HG02981 (cell line): ENCODE results near the gene ZNF292.
"Not testable (repeated sequence)": the region's sequence is repeated elsewhere in the genome, so short reads cannot be mapped to it uniquely, and the experiment has no call there.

Source experiments
- ATAC-seq: cut with Tn5 transposase; IDR thresholded peaks from one replicate; pipeline ENCODE4 v1.9.1; 2021; ENCODE audit warnings: mild to moderate bottlenecking, moderate library complexity; ENCODE audit not compliant: unreplicated experiment

The ZNF292 gene

DNA sequence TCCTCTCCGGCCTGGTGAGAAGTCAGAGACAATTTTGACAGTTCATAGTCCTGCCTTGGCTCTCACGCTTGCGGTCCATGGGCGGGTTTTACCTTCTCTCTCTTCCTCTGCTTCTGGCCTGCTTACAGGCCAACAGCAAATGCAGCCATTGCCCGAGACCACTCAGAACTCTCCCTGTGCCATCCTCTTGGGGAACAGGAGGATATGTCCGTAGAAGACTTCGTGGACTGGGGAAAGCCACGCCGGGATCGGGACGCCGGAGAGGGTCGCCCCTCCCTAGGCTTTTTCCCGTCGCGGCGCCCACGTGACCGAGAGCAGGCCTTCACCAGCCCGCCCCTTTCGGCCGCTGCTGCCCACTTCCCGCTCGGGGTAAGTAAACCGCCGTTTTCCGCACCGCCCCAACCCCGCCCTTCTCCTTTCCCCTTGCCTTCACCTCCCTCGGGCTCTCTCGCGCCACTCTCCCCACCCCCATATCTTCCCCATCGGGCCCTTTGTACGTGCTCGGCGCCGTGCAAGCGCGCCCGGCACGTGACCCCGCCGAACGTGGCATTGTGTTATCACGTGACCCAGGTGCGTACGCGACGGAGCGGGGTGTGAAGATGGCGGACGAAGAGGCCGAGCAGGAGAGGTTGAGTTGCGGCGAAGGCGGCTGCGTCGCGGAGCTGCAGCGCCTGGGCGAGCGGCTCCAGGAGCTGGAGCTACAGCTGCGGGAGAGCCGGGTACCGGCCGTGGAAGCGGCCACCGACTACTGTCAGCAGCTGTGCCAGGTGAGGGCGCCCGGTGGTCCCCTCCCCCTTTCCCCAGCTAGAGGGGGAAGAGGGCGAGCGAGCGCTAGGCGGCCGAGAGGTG, at the start of gene ZNF292:
Gene ZNF292 (plus strand): TSS at position 573 of the 849 bp plus-strand sequence. CDS start 27 bp downstream, at position 600.
- peak; percentile 79 for ATAC-seq

DNA sequence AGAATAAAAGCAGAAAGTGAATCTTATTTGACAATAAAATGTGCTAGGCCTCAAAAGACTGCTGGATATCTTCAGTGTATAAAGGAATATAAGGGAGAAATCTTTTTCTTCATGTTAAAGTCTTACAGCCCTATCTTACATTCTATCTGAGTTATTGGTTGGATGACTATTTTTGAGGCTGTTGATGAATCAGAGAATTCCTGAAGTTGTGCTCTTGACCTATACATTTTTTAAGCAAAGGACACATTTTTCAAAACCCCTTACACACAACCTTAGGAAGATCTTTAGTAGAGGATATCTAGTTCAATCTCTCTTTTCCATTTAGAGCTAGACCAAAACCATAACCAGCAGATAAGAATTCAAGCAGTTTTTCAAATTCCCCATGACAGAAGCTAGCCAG, 49.5 kb upstream of the ZNF292 start:
- no peak for ATAC-seq

DNA sequence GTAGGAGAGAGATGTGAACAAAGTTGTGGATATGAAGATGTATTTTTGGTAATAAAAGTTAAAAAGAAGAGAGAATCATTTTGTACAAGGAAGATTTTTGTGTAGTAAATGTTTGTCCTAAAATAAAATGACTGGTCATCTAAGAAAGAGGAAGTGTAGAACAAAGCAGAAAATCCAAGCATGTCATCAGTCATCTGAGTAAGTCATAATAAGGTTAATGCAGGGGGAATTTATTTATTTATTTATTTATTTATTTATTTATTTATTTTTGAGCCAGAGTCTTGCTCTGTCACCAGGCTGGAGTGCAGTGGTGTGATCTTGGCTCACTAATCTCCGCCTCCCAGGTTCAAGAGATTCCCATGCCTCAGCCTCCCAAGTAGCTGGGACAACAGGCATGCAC, 44.7 kb upstream of the ZNF292 start:
- no peak for ATAC-seq

DNA sequence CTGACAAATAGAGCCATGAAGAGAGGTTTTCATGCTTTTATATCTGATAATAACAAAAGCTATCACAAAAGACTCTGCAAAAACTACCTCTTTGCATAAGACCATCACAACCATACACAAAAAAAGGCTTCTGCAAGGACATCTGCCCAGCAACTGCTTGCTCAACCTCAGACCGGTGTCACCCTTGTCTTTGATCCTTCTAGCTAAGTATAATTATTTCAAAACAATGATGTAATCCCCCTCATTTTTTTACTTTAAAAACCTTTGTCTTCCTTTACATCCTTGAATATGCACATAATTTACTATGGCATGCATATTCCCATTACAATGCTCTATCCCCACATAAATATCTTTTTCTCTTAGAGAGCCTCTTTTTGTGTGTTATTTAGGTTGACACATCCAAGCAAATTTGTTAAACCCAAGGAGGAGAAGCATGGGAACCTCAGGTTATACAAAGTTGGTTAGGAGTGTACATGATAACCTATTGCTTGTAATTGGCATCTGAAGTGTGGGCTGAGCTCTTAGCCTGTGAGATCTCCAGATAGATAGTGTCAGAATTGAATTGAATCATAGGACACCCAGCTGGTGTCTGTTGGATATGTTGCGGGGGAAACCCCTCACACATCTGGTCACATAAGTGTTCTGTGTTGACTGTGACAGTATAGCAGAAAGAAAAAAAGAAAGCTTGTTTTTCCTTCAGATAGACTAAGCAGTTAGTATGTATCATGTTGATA, 39.8 kb upstream of the ZNF292 start:
- ATAC-seq: peak; percentile 89

DNA sequence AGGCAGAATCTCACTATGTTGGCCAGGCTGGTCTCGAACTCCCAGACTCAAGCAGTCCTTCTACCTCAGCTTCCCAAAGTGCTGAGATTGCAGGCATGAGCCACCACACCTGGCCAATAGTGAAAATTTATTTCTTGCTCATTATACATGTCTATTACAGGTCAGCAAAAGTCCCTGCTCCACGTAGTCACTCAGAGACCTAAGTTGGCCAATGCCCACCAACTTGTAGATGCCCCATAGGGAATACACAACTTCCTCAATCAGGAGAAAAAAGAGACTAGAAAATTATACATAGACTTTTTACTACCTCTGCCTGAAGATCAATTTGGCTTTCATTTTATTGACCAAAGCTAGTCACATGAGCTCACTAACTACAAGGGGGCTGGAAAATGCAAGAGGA, 38.4 kb upstream of the ZNF292 start:
- ATAC-seq: no peak

DNA sequence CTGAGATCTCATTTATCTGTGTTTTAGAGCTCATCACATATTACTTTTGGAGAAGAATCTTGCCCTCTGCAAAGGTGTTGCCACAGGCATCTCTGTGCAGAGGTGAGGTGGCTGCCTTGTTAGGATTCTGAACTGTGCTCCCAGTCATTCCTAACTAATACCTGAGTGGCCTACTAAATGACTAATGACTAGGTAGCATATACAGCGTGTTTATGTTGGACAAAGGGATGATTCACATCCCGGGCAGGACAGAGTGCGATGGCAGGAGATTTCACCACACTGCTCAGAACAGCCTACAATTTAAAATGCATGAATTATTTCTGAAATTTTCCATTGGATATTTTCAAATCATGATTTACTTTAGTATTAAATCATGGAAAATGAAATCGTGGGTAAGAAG, 37.3 kb upstream of the ZNF292 start:
- no peak for ATAC-seq

DNA sequence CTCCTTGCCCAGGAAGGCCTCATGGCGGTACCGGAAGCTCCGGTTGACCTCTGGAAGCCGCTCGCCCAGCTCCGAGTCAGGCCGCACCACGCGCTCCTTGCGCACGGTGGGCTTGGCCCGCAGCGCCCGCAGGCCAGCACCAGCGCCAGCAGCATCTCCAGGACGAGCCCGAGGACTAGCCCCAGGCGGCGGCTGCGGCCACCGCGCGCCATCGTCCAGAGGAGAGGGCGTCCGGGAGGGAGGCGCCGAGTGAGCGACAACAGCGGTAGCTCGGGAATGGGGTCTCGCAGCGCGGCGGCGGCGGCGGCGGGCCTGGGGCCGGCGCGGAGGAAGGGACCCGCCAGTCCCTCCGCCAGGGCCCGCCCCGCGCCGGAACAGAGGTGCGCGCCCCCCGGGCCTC, 32.9 kb upstream of the ZNF292 start:
- ATAC-seq: no peak

DNA sequence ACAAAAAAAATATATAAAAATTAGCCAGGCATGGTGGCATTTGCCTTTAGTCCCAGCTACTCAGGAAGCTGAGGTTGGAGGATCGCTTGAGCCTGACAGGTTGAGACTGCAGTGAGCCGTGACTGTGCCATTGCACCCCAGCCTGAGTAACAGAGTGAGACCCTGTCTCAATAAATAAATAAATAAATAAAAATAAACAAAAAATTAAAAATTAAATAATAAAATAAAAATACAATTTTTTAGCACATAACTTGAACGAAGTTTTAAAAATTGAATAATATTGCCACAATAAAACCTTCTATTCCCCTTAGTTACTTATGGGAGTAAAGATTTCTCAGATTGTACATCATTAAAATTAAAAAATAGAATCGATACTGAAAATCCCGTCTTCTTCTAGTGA, 31.3 kb upstream of the ZNF292 start:
- ATAC-seq: no peak

DNA sequence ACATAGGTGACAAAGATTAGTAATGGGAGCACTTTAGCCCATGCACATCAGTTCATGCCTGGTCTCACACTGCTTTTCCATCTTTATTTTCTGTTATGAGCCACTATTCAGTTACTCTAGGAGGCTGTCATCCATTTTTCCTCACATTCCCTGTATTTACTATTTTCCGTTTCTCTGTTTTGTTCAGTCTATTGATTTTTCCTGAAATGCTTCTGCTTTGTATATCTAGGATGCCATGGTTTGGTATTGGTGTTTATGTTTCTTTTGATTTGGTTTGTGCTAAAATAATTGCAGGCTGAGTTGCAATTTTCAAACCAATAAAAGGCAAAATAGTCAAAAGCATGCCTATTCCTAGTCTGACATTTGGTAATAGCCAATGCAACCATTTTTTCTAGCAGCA, 28.9 kb upstream of the ZNF292 start:
- no peak for ATAC-seq

DNA sequence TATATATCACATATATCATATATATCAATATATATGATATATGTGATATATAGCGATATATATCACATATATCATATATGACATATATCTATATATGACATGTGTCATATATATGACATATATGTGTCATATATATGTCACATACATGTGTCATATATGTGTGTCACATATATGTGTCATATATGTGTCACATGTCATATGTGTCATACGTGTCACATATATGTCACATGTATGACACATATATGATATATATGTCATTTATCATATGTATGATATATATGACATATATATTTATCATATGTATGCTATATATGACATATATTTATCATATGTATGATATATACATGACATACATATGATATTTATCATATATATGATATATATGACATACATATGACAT, 27.6 kb upstream of the ZNF292 start:
- ATAC-seq: no peak

DNA sequence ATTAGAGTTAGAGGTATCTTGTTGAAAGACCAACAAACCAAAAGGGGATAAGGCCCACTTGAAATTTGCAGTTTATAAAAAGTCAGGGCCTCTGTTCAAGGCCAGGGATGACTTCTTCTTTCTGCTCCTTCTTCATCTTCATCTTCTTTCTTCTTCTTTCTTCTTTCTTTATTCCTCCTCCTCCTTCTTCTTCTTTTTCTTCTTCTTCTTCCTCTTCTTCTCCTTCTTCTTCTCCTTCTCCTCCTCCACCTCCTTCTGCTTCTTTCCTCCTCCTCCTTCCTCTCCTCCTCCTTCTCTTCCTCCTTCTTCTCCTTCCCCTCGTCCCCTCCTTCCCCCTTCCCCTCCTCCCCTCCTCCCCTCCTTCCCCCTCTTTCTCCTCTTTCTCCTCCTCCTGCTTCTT, 18.4 kb upstream of the ZNF292 start:
- no peak for ATAC-seq

DNA sequence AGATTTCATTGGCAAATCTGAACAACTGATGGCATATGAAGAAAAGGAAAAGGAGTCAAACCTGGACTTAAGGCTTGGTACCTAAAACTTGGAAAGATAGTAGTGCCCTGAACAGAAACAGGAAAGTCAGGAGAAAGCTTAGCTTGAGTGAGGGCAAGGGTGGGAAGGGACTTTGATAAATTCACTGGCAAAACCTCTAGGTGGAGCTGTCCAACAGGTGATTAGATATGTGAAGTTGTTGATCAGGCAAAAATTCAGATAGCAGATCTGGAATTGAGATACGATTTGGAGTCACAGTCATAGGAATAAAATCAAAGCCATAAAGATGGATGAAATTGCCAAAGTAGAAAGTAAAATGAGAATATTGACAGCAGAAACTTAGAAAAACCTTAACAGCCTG, 16.1 kb upstream of the ZNF292 start:
- ATAC-seq: peak; percentile 68

DNA sequence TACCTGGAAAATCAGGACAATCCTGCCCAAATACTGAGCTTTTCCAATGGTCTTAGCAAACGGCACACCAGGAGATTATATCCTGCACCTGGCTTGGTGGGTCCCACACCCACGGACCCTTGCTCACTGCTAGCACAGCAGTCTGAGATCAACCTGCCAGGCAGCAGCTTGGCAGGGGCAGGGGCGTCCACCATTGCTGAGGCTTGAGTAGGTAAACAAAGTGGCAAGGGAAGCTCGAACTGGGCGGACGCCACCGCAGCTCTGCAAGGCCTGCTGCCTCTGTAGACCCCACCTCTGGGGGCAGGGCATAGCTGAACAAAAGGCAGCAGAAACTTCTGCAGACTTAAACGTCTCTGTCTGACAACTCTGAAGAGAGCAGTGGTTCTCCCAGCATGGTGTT, 15.4 kb upstream of the ZNF292 start:
- not testable (repeated sequence) for ATAC-seq

DNA sequence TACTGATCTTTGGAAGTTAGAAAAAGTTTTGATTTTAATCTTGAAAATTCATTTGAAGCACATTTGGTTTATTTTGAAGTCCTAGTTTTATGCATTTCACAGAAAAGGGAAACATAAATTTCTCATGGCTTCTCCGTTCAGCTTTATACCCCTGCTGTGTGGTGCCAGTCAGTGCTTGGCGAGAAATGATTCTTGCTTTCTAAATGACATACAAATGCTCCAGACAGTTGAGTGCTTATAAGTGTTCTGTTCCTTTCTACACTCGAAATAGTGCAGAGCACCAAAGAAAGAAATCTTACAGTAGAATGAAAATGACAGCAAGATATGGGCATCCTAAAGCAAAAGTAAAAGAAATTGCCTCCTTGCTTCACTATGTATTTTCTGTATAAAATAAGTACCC, 9.0 kb upstream of the ZNF292 start:
- peak; percentile 58 for ATAC-seq

DNA sequence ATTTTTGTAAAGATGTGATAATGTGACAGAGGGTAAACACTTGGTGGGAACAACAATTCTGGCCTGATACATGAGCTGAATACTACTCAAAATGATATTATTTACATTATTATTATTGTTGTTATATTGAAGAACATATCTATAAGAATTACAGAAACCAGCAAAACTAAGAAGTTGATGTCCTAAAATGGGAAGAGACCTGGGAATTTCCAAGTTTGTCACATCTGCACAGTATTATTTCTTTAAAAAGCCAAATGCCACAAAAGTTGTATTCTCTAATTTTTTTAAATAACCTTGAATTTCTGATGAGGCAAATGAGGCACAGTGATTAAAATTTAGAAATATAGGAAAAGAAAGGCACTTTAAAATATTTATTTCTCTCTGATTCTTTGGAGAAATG, 5.0 kb upstream of the ZNF292 start:
- ATAC-seq: no peak

DNA sequence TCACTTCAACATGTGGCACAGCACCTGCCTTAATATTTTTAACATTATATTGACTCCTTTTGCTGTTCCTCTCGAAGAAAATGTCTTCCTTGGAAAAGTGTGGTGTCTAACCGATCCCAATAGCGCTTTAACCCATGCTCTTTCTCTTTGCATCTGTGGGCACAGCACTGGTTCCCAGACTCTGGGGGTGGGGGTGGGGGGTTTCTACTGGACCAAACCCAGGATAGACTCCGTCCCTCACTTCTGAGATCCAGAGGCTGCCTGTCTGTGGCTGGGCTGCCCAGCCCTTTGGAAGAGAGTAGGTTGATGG, 3.9 kb upstream of the ZNF292 start:
- ATAC-seq: no peak

DNA sequence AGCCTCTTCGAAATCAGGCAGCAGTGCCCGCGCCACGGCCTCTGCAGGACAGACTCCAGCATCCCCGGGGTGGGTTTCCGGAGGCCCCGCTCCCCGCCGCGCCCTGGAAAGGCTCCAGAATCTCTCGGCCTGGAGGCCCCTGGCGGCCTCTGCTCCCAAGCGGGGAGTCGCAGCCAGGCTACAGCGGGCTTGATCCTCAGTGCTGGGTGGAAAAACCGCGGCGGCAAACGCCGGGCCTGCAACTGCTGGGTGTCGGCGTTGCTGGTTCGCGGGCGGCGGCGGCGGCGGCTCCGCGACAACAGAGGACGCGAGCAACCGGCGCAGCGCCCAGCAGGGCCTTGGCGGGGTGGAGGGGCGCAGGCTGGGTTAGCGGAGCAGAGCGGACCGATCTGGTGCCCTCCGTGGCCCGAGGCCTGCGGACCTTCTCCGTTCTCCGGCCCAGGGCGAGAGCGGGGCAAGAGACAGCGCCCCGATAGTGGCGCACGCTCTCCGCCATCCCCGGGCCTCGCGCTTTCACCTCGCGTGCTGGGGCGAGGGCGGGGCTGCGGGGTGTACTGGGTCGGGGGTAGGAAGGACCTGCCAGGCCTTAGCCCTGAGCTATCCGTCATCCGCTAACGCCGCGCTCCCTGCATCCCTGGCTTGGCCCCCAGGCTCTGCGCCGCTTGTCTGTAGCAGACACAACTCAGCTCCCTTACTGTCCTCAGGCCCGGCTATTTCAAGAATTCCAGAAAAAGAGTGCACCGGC, 3.4 kb upstream of the ZNF292 start:
- peak; percentile 20 for ATAC-seq

DNA sequence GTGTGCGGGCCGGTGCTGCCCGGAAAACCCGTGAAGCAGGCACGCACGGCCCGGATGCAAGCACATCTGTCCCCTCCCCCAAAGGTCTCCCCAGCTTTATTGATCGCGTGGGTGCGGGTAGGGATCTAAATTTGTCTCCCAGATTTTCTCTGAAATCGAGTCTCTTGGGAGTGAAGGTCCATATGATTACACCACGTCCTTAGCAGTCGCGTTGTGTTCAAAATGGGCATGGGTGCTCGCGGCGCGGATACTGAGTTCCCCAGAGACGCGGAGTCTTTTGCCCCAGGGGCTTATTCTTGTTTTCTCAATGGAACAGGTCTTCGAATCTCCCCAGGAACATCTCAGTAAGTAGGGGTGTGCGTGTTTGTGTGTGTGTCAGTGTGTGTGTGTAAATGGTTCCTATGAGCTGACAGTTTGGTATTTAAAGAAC, 2.8 kb upstream of the ZNF292 start:
- no peak for ATAC-seq

DNA sequence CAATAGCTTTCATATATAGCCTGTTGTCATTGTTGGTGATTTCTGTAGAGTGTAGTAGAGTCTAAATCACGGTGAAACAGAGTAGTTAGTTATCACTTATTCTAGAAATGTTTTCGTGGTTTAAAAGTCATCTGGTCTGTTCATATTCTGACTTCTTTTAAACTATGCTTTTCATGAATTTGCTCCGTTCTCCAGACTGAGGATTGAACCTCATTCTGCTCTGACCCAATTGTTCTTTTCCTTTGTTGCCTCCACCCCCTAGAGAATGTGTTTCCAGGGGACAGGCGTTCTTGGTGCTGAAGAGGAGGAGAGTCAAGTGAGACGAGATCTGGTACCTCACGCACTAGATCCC, 748 bp upstream of the ZNF292 start:
- ATAC-seq: no peak

DNA sequence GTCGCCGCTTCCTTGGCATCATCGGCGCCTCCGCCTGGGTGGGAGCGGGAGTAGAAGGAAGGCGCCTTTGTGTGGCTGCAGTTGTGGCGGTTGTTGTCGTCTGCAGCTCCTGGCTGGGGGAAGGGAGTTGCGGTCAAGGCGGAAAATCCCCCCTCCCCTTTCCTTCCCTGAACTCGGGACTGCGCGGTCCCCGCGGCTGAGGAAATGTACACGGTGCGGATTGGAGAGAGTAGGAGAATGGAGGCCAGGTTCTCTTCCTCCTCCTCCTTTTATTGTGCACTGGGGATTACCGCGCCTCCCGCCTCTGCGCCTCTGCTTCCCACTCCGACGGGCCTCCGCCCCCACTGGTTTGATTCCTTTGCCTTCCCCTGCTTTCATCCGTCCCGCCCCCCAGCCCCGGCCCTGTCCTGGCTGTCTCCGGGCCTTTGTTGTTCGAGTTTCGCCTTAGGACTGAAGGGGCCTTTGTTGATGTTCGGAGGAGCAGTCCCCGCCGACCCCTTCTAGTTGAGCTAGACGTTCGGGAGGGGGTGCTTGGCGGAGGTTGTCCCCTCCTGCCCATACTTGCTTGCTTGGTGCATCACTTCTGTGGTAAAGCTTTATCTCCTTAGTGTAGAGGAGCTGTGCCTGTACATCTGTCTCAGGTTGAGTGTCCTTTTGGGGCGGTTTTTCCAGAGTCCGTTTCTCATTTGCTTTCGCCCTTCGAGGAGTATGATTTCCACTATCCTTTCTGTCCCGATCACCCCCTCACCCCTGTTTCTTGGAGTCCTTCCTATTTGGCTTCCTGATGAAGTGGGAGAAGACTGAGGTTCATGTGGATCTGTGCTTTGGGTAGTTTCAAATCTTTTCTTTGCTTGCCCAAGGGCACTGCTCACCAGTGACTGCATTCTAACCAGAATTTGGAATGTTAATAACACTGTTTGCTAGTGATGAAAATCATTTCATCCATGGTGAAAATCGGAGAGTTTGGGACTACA, 764 bp downstream of the ZNF292 start:
- ATAC-seq: no peak

DNA sequence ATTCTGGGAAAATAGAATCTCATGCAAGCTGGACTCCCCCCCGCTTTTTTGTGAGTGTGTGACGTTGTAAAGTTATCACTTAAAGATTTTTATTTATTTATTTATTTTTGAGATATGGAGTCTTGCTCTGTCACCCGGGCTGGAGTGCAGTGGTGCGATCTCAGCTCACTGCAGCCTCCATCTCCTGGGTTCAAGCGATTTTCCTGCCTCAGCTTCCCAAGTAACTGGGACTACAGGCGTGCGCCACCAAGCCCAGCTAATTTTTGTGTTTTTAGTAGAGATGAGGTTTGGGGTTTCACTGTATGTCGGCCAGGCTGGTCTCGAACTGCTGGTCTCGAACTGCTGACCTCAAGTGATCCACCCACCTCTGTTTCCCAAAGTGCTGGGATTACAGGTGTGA, 2.2 kb downstream of the ZNF292 start:
- not testable (repeated sequence) for ATAC-seq
